ENCODE results near the gene PPP1R15A.
"Not testable (repeated sequence)": the region's sequence is repeated elsewhere in the genome, so short reads cannot be mapped to it uniquely, and the experiment has no call there.

The PPP1R15A gene

GRCh38 chr19:48915757-48916156 is 43.5 kb downstream of the PPP1R15A start:
- no peak for DNase-seq

- DNase-seq: no peak
These were observed 45.9 kb downstream of the PPP1R15A start for GRCh38 chr19:48918071-48918470.

- no peak for DNase-seq
These were observed 46.6 kb downstream of the PPP1R15A start for GRCh38 chr19:48918801-48919247.

GRCh38 chr19:48919271-48919670 is 47.0 kb downstream of the PPP1R15A start:
- not testable (repeated sequence) for DNase-seq

- DNase-seq: no peak
These were observed 48.7 kb downstream of the PPP1R15A start for GRCh38 chr19:48920949-48921348.

- no peak for DNase-seq
These were observed 49.7 kb downstream of the PPP1R15A start for GRCh38 chr19:48921721-48922500.

GRCh38 chr19:48922548-48923490 is 50.6 kb downstream of the PPP1R15A start:
- DNase-seq: no peak

- DNase-seq: no peak
These were observed 53.1 kb downstream of the PPP1R15A start for GRCh38 chr19:48925240-48925843.

Data from stimulated activated naive CD4-positive, alpha-beta T cell (primary cell).